Measurements from ENCODE around the gene CD8B.
"Not testable (repeated sequence)": the region's sequence is repeated elsewhere in the genome, so short reads cannot be mapped to it uniquely, and the experiment has no call there.

Gene CD8B

GRCh38 chr2:86835548-86835889, 26.2 kb downstream of the CD8B start:
- DNase-seq = not testable (repeated sequence)

- no peak for DNase-seq
These were observed 28.4 kb downstream of the CD8B start for GRCh38 chr2:86833315-86833714.

GRCh38 chr2:86832334-86833096, 29.2 kb downstream of the CD8B start:
- DNase-seq = no peak

DNA sequence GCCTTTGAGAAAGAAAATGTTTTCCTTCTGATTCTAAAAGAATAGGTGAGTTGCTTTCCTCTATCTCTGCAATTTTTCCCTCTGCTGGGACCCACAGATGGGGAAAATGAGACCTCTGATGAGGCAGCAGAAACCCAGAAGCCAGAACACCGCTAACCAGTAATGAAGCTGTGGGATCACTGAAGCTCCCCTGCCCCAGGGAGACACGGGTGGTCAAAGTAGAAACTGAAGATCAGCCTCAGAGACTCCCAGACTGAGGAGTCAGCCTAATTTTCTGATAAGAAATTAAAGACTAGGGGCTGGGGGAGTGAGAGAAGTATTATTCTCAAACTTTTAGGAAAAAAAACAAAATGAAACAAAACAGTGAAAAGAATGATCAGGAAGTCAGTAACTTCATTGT, 30.1 kb downstream of the CD8B start:
- DNase-seq = no peak

GRCh38 chr2:86826951-86827350, 34.7 kb downstream of the CD8B start:
- DNase-seq = no peak

DNA sequence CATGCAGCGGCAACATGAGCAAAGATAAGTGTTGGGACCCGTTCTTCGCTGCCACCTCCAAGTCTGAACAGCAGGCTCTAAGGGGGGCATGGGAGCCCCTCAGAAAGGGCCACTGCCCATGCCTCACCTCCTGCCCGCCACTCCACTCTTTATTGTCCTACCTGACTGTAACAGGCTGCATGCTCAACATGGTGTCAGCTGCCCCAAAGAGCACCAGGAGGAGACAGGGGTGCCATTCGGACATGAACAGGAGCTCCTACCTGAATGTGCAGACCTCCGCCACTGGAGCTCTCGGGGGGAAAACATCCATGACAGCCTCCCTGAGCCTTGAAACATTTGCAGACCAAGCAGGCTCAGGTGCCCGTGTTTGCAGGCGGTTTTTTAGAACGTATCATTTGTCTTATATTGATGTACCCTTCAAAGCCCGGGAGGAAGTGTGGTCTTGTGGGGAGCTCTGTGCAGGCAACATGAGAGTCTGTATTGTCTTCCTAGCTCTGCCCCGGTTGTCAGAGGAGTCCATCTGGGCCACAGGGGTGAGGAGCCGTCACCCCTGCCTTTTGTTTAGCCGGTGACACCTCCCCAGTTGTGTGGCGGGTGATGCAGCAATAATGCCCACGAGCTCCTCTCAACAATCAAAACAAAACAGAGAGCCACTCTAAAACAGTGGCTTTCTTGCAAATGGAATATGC, 35.8 kb downstream of the CD8B start:
- peak; percentile 63 for DNase-seq

GRCh38 chr2:86825036-86825692, 36.5 kb downstream of the CD8B start:
- no peak for DNase-seq

DNA sequence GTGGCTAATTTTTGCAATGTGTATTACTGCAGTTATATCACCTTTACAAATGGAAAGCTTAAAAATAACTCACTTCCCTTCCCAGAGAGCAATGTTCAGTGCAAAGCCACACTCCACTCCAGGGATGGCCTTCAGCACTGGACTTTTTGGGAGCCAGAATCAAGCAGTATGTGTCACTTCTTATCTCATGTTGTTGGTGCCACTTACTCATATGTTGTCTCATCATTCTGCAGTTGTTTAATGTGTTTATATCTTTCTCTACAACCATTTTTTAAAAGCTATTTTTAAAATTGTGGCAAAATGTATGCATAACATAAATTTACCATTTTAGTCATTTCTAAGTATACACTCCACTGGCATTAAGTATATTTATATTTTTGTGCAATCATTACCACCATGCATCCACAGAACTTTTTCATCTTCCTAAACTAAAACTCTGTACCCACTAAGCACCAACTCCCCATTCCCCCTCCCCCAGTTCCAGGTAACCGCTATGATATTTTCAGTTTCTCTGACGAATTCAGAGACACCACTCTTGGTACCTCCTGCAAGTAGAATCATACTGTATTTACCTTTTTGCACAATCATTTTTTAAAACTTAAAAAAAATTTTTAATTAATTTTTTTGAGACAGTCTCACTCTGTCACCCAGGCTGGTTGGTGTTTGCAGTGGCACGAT, 38.9 kb downstream of the CD8B start:
- DNase-seq = no peak

- DNase-seq = no peak
These were observed 39.8 kb downstream of the CD8B start for GRCh38 chr2:86821842-86822241.

DNA sequence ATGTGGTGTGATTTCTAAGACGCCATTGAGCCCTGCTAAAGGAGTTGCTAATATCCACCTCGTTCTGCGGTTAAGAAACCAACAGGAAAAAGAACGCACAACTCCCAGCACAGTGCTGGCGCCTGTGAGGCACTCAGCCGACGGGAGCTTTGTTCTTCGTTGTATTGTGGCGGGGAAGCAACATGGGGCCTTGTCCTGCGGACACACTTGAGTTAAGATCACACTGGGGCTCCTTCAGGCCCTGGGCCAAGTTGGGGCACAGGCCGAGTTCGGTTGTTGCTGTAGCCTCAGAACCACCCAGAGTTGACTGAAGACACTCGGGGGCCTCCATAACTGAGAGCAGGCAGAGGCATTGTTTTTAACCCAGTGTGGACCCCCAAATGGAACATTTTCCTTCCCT, 40.4 kb downstream of the CD8B start:
- DNase-seq = no peak

- DNase-seq = no peak
These were observed 42.7 kb downstream of the CD8B start for GRCh38 chr2:86818957-86819356.

DNA sequence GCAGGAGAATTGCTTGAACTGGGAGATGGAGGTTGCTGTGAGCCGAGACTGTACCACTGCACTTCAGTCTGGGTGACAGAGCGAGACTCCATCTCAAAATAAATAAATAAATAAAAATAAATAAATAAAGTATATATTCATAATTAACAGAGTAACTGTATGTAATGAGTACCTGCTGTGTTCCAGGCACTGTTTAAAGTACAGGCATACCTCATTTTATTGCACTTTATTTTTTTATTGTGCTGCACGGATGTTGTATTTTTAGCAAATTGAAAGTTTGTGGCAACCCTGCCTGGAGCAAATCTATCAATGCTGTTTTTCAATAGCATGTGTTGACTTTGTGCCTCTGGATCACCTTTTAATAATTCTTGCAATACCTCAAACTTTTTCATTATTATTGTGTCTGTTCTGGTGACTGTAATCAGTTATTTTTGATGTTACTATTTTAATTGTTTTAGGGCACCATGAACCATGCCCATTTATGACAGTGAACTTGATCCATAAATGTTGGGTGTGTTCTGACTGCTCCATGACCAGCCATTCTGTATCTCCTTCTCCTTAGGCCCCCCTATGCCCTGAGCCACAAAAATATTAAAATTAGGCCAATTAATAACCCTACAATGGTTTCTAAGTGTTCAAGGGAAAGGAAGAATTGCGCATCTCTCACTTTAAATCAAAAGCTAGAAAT, 43.4 kb downstream of the CD8B start:
- DNase-seq = no peak

DNA sequence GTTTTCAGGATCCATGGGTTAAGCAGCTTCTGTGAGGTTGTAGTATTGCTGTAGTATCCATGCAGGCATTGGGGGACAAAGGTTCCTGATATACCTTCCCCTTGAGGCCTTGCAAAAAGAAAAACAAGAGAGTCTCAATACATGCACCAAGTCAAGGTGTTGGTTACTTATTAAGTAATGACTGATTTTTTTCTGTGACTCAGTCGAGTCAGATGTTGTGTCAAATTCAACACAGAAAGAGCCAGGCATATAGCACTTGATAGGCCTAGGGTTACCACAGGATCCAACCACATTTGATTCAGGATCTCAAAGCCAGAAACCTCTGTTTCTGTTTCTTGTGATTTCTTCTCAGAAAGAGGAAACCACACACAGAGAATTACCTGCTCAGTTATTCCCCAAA, 46.1 kb downstream of the CD8B start:
- DNase-seq = no peak

GRCh38 chr2:86809481-86810121, 52.1 kb downstream of the CD8B start:
- no peak for DNase-seq

DNA sequence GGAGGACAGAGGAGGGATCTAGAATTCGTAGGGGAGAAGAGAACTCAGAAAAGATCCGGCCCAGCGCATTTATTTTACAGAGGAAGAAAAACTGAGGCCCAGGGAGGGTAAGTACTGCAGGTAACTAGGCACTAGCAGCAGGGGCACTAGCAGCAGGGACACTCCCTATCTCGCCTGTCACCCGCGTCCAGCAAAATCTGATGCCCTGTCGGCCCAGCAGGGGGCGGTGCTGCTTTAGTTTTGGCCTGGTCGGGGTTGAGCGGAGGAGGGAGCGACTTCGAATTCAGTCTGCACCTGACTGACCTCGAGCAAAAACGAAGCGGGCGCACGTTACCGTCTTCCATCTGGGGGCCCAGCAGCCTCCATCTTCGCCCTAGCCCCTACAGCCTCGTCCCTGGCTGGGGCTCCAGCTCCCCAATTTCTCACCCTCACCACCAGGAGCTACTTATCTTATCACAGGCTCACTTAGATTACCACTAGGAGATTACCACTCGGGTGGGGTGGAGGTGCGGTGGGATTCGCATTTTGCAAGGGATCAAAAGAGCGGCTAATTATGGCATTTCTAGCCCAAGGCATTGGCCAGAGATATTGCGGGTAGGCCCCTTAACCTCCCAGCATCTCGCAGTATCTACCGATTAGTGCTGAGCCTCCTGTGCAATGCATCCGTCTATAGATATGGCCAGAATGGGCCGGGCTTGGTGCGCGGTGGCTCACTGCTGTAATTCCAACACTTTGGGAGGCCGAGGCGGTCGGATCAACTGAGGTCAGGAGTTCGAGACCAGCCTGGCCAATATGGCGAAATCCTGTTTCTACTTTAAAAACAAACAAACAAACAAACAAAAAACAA, 53.1 kb downstream of the CD8B start:
- peak; percentile 90 for DNase-seq

DNA sequence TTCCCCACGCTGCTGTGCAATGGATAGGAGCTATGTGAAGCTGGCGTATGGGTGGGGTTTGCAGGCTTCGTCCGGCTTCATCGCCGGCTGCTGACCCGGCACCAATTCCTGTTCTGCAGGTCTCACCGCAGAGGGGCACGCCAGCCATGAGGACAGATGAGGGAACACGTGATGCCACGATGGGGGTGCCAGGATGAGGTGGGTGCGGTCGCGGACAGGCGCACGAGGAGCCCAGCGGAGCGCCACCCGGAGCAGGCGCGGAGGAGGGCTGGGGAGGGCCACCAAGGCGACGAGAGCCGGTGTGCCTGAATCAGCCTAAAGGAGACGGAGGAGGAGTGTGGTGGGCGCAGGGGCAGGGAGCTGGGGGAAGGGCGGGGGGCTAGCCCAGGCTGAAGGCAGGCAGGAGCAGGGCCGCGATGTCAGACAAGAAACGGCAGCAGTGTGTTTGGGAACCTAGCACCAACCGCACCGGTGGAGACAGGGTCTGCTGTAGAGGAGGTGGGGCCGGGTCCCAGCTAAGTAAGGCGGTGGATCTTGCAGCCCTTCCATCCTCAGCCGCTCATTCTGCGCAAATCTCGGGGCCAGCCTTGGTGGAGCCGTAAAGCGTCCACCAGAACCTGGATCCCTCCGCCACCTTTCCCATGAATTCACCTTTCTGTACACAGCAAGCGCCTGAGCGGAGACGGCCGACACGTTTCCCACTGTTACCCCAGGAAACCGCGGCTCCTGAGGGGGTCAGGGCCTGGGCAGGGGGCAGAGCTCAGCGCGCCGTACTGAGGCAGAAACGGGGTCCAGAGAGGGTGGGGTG, 54.0 kb downstream of the CD8B start:
- peak; percentile 47 for DNase-seq

DNA sequence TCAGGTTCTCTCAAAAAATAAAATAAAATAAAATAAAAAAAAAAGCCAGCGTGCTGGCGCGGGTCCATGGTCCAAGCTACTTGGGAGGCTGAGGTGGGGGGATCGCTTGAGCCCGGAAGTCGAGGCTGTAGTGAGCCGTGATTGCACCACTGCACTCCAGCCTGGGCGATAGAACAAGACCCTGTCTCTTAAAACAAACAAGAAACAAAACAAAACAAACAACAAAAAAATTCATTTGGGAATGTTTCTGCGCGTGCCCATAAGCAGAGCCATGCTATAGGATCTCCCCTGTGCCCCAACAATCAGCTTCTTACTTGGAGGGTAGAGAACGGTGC, 54.6 kb downstream of the CD8B start:
- DNase-seq = no peak

- no peak for DNase-seq
These were observed 55.4 kb downstream of the CD8B start for GRCh38 chr2:86806059-86806857.

GRCh38 chr2:86800856-86801567, 60.7 kb downstream of the CD8B start:
- no peak for DNase-seq
